Activated naive CD4-positive, alpha-beta T cell treated with anti-CD3 and anti-CD28 coated beads, Interleukin-2, amount 50 U/mL, for 24 hours (primary cell): ENCODE results near the gene DNAJB6.
"Not testable (repeated sequence)": the region's sequence is repeated elsewhere in the genome, so short reads cannot be mapped to it uniquely, and the experiment has no call there.

Experiments used
- H3K27ac Mint-ChIP-seq: one replicate; pipeline ENCODE4 v1.8.0; 2021; ENCODE audit warnings: mild to moderate bottlenecking, mixed read lengths
- H3K27me3 Mint-ChIP-seq: one replicate; pipeline ENCODE4 v1.8.0; 2021; ENCODE audit warnings: mixed read lengths
- H3K36me3 Mint-ChIP-seq: one replicate; pipeline ENCODE4 v1.8.0; 2021; ENCODE audit warnings: mixed read lengths
- H3K4me1 Mint-ChIP-seq: one replicate; pipeline ENCODE4 v1.8.0; 2021; ENCODE audit warnings: mixed read lengths
- H3K4me3 Mint-ChIP-seq: one replicate; pipeline ENCODE4 v1.8.0; 2021; ENCODE audit warnings: mild to moderate bottlenecking, mixed read lengths
- H3K9me3 Mint-ChIP-seq: one replicate; pipeline ENCODE4 v1.8.0; 2021; ENCODE audit warnings: mixed read lengths

Gene DNAJB6

GRCh38 chr7:157310676-157311185 is 26.1 kb upstream of the DNAJB6 start:
- no peaks in the 10 kb centered on the region for H3K36me3 Mint-ChIP-seq
- no peaks in the 10 kb centered on the region for H3K9me3 Mint-ChIP-seq
- H3K4me3 Mint-ChIP-seq = no peak overlapping the region
- no peaks in the 10 kb centered on the region for H3K27me3 Mint-ChIP-seq
- no peak overlapping the region for H3K27ac Mint-ChIP-seq
- H3K4me1 Mint-ChIP-seq = peaks cover 5% of the 10 kb centered on the region

- Mint-ChIP-seq H3K36me3 (no peaks in the 10 kb centered on the region), H3K27ac (no peak overlapping the region), H3K9me3 (no peaks in the 10 kb centered on the region), H3K4me3 (no peak overlapping the region), H3K4me1 (no peaks in the 10 kb centered on the region), H3K27me3 (no peaks in the 10 kb centered on the region)
These were observed 23.9 kb upstream of the DNAJB6 start for GRCh38 chr7:157312941-157313340.

GRCh38 chr7:157313645-157314044 is 23.2 kb upstream of the DNAJB6 start:
- no peaks in the 10 kb centered on the region for H3K27me3 Mint-ChIP-seq
- no peaks in the 10 kb centered on the region for H3K36me3 Mint-ChIP-seq
- H3K4me1 Mint-ChIP-seq = no peaks in the 10 kb centered on the region
- H3K4me3 Mint-ChIP-seq = no peak overlapping the region
- H3K27ac Mint-ChIP-seq = no peak overlapping the region
- no peaks in the 10 kb centered on the region for H3K9me3 Mint-ChIP-seq

- Mint-ChIP-seq H3K27ac (no peak overlapping the region), H3K9me3 (no peaks in the 10 kb centered on the region)
These were observed 18.6 kb upstream of the DNAJB6 start for GRCh38 chr7:157318015-157318706.

GRCh38 chr7:157320608-157320980 is 16.2 kb upstream of the DNAJB6 start:
- H3K36me3 Mint-ChIP-seq = no peaks in the 10 kb centered on the region
- H3K27me3 Mint-ChIP-seq = no peaks in the 10 kb centered on the region
- no peaks in the 10 kb centered on the region for H3K9me3 Mint-ChIP-seq
- H3K4me1 Mint-ChIP-seq = peaks cover 4% of the 10 kb centered on the region
- H3K27ac Mint-ChIP-seq = peak overlapping the region; percentile 46
- no peak overlapping the region for H3K4me3 Mint-ChIP-seq

More at GRCh38 chr7:157318015-157318706, 18.6 kb upstream of the DNAJB6 start:
- Mint-ChIP-seq H3K4me3 (no peak overlapping the region), H3K27me3 (no peaks in the 10 kb centered on the region), H3K36me3 (no peaks in the 10 kb centered on the region), H3K4me1 (peaks cover 4% of the 10 kb centered on the region)

- Mint-ChIP-seq H3K27ac (no peak overlapping the region), H3K27me3 (no peaks in the 10 kb centered on the region), H3K9me3 (no peaks in the 10 kb centered on the region), H3K4me1 (peaks cover 4% of the 10 kb centered on the region), H3K36me3 (no peaks in the 10 kb centered on the region), H3K4me3 (no peak overlapping the region)
These were observed 13.4 kb upstream of the DNAJB6 start for GRCh38 chr7:157323401-157323800.

- Mint-ChIP-seq H3K9me3 (no peaks in the 10 kb centered on the region), H3K27me3 (peaks cover 2% of the 10 kb centered on the region), H3K4me1 (no peaks in the 10 kb centered on the region), H3K27ac (no peak overlapping the region), H3K4me3 (no peak overlapping the region), H3K36me3 (peaks cover 2% of the 10 kb centered on the region)
These were observed 7.4 kb upstream of the DNAJB6 start for GRCh38 chr7:157329447-157329846.

- H3K27ac Mint-ChIP-seq, H3K36me3 Mint-ChIP-seq, H3K27me3 Mint-ChIP-seq, H3K4me1 Mint-ChIP-seq, H3K4me3 Mint-ChIP-seq, H3K9me3 Mint-ChIP-seq: not testable (repeated sequence)
These were observed 6.2 kb upstream of the DNAJB6 start for GRCh38 chr7:157330567-157330966.

GRCh38 chr7:157331049-157331448 is 5.8 kb upstream of the DNAJB6 start:
- H3K27ac Mint-ChIP-seq, H3K9me3 Mint-ChIP-seq, H3K4me1 Mint-ChIP-seq, H3K4me3 Mint-ChIP-seq, H3K27me3 Mint-ChIP-seq, H3K36me3 Mint-ChIP-seq: not testable (repeated sequence)

GRCh38 chr7:157335236-157335635 is 1.6 kb upstream of the DNAJB6 start:
- Mint-ChIP-seq H3K27ac (no peak overlapping the region), H3K4me1 (peaks cover 28% of the 10 kb centered on the region), H3K27me3 (peaks cover 2% of the 10 kb centered on the region), H3K4me3 (peak overlapping the region; percentile 92), H3K9me3 (no peaks in the 10 kb centered on the region), H3K36me3 (peaks cover 15% of the 10 kb centered on the region)

- Mint-ChIP-seq H3K4me3 (peak overlapping the region; percentile 92), H3K36me3 (peaks cover 16% of the 10 kb centered on the region), H3K9me3 (no peaks in the 10 kb centered on the region), H3K27me3 (peaks cover 2% of the 10 kb centered on the region), H3K4me1 (peaks cover 36% of the 10 kb centered on the region), H3K27ac (peak overlapping the region; percentile 97)
These were observed 817 bp upstream of the DNAJB6 start for GRCh38 chr7:157335991-157336382.

- no peaks in the 10 kb centered on the region for H3K27me3 Mint-ChIP-seq
- peak overlapping the region; percentile 96 for H3K27ac Mint-ChIP-seq
- H3K9me3 Mint-ChIP-seq = no peaks in the 10 kb centered on the region
- peaks cover 14% of the 10 kb centered on the region for H3K36me3 Mint-ChIP-seq
- peaks cover 47% of the 10 kb centered on the region for H3K4me1 Mint-ChIP-seq
- H3K4me3 Mint-ChIP-seq = peak overlapping the region; percentile 96
These were observed 729 bp downstream of the DNAJB6 start for GRCh38 chr7:157337316-157338149.

- Mint-ChIP-seq H3K36me3 (peaks cover 14% of the 10 kb centered on the region), H3K27me3 (no peaks in the 10 kb centered on the region)
These were observed 3.2 kb downstream of the DNAJB6 start for GRCh38 chr7:157339777-157340677.

GRCh38 chr7:157347217-157347904 is 10.6 kb downstream of the DNAJB6 start:
- H3K36me3 Mint-ChIP-seq = no peaks in the 10 kb centered on the region
- H3K27ac Mint-ChIP-seq = peak overlapping the region; percentile 23
- no peaks in the 10 kb centered on the region for H3K9me3 Mint-ChIP-seq
- peaks cover 80% of the 10 kb centered on the region for H3K4me1 Mint-ChIP-seq
- no peaks in the 10 kb centered on the region for H3K27me3 Mint-ChIP-seq
- peak overlapping the region; percentile 49 for H3K4me3 Mint-ChIP-seq

More at GRCh38 chr7:157339777-157340677, 3.2 kb downstream of the DNAJB6 start:
- Mint-ChIP-seq H3K4me1 (peaks cover 67% of the 10 kb centered on the region), H3K27ac (peak overlapping the region; percentile 64), H3K4me3 (peak overlapping the region; percentile 82), H3K9me3 (no peaks in the 10 kb centered on the region)

- Mint-ChIP-seq H3K27ac (no peak overlapping the region), H3K9me3 (no peaks in the 10 kb centered on the region), H3K4me3 (peak overlapping the region; percentile 1), H3K36me3 (no peaks in the 10 kb centered on the region), H3K27me3 (no peaks in the 10 kb centered on the region), H3K4me1 (peaks cover 80% of the 10 kb centered on the region)
These were observed 11.7 kb downstream of the DNAJB6 start for GRCh38 chr7:157348548-157348947.
